Activated T-helper 1 cell treated with anti-CD3 and anti-CD28 coated beads, Interleukin-2, amount 50 U/mL, for 16 hours (primary cell): ENCODE results near the gene MMRN1.

Experiments used
- DNase-seq, 2 donors: peaks; one replicate each; pipeline ENCODE4 v3.0.0-alpha.2; 2020; ENCODE audit warnings: low read depth in 1 of 2, low spot score in 1 of 2

MMRN1 gene

GRCh38 chr4:89906777-89907521 is 12.3 kb downstream of the MMRN1 start:
- no peak for DNase-seq

GRCh38 chr4:89909889-89910288 is 15.2 kb downstream of the MMRN1 start:
- no peak for DNase-seq

GRCh38 chr4:89913623-89914022 is 19.0 kb downstream of the MMRN1 start:
- DNase-seq: no peak

- DNase-seq: no peak
These were observed 20.2 kb downstream of the MMRN1 start for GRCh38 chr4:89914609-89915550.

- DNase-seq: no peak
These were observed 21.3 kb downstream of the MMRN1 start for GRCh38 chr4:89915937-89916336.

DNA sequence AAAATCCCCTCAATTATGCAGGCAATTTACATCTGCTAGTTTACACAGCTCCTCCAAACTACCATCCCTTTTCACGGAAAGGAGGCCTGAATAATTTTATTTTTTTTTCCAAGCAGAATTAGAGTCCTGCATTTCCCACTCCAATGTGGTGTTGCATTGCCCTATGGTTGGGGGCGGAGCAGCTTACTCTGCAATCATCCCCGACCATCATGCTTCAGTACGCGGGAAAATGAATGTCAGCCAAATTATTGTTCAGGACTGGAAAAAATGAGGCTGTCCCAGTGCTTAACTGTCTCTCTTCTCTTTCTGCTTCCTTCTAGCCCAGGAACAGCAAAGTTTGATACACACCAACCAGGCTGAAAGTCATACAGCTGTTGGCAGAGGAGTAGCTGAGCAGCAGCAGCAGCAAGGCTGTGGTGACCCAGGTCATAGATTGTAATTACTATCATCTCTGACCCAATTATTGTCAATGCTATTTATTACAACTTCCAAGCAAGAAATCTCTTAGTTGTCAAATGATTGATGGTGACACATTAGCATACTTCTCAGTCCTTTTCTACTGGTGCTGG is 28.3 kb downstream of the MMRN1 start:
- no peak for DNase-seq

- DNase-seq: no peak
These were observed 34.2 kb downstream of the MMRN1 start for GRCh38 chr4:89928838-89929237.

DNA sequence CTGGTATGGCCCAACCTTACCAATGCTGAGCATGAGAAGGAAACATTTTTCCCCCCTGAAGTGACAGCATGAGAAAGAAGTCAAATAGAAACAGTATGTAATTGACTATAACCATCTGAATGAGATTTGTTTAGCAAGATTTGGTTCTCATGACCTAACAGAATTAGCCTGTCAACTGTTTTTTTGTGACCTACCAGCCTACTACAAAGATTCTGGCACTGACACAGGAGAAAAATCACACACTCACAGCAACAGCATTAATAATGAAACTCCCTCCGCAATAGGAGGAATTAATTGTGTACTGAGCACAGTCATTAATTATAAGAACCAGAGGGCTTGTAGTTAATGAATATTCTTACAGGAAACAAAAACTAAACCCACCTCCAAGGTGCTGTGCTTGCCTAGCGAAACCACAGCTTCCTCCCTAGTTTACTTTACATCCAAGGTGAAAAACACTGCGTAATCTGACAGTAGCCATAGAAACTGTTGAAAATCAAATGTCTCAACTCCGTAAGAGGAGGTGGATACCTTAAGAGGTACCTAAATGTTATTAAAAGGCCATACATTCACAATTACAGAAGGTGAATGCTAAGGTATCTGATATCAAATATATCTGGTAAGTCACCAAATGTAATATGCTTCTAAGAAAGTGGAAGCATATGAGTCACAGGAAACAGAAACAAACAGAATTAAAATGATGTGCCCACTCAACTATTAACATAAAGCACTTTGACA is 34.9 kb downstream of the MMRN1 start:
- no peak for DNase-seq

GRCh38 chr4:89939546-89939945 is 44.9 kb downstream of the MMRN1 start:
- DNase-seq: no peak

DNA sequence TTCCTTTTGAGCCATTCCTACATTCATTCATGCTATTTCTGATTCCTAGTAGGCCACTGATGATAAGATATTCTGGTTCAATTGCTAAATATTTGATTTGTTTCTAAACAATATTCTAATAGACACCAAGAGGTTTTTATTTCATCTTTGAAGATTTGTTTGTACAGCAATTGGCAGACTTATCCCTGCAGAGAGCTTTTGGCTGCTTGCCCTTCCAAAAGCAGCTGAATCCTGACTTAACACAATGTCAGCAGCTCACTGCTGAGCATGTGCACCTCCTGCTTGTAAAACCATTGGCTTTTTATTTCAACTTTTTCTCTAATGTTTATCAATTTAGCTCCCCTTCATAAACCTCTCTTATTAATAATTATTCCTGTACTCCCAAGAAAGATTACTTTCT is 45.3 kb downstream of the MMRN1 start:
- DNase-seq: no peak

DNA sequence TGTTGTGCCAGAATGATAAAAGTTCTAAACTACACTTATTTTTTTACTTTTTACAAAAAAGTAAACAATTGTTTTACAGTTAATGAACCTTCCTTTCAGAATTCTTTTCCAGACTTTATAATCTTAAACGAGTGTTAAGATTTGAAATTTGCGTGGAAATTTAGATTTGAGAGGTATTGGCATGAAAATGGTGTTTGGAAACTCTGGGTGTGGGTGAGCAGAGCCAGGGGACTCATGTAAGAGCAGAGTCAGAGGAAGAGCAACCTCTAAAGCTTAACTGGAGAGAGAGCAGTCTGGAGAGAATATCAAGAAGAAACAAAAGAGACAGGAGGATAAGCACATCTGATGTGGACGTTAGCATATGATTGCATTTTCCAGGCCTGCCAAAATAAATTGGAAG is 48.2 kb downstream of the MMRN1 start:
- DNase-seq: no peak

DNA sequence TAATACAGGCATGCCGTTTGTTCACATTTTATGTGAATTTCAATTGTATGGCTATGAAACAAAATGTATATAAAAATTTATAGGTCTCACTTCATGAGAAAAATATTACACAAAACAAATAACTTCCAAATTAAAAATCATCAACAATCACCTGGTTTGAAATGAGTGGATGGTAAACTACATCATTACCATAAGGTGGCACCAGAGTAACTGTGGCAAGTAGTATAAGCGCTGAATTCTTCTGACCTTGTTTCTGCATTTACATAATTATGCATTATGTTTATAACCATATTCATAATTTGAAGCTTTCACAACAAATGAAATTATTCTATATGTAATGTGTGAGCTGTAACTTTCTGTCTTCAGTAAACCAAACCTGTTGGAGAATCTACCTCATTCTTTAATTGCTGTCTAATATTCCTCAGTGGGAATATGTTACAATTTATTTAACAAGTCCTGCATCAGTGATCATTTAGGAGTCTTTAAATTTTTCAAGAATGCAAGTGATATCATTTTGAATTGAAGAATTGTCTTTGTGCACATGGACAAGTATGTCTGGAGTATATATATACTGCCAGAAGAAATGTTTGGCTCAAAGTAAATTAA is 55.2 kb downstream of the MMRN1 start:
- DNase-seq: no peak

DNA sequence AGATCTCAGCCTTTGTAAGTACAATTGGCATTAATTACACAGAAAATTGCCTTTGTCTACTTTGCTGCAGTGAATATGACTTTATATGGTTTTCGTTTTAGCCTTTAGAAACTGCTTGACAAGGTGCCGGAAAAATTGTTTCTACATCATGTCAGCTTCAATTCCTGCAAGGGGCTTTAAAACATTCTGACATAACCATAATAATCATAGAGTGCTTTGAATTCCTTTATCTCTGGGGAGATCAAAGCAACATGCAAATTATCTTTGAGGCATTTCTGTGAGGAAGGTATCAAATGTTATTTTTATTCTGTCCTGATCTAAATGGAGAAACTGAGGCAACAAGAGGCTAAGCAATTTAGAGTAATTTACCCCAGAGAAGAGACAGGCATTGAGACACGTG is 57.8 kb downstream of the MMRN1 start:
- DNase-seq: no peak

DNA sequence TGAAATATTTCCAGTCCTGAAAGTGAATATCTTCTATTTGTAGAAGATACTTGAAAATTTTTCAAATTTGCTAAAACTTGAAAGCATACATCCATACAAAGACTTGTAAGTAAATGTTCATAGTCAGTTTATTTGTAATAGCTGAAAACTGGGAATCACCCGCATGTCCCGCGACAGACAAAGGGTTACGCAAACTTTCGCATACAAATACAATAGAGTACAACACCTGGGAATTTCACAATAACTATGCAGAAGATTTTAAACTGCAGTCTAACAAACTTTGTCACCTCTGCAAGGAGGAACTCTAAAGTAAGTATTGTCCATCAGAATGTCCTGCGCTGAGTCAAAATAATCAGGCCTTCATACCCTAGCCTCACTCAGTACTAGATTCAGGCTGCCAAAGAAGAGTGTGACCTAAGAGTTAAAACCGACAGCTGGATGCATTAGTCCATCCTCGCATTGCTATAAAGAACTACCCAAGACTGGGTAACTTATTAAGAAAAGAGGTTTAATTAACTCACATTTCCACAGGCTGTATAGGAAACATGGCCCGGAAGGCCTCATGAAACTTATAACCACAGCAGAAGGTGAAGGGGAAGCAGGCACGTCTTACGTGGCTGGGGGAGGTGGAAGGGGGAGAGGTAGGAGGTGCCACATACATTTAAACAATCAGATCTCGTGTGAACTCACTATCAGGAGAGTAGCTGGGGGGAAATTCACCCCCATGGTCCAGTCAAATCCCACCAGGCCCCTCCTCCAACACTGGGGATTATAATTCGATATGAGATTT is 60.4 kb downstream of the MMRN1 start:
- DNase-seq: no peak

DNA sequence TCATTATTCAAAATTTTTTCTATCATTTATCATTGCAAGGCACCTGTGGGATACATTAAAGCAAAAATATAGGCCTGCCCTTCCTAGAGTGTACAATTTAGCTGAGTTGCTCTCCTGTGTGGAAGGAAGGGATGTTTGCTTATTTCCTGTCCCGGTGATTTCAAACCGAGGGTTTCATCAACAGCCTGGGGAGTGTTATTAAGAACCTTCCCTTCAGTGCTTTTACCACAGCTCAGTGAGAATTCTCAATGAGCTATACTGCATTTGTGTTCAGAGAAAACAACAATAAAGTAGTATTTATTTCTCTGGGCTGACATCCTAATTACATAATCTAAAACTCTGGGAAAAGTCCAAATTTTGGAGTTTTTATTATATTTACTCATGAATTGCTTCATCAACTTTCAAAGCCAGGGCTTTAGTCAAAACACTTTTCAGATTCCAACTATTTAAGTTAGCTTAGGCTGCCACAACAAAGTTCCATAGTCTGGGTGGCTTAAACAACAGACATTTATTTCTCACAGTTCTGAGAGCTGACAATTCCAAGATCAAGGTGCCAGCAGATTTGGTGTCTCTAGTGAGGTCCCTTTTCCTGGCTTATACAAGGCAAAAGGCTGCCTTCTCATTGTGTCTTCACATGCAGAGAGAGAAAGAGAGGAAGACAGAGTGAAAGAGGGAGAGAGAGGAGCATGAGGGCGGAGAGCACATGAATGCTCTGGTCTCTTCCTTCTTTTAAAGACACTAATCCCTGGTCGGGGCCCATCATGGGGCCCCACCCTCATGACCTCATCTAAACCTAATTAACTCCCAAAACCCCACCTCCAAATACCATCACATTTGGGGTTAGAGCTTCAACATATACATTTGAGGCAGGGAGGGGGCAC is 62.6 kb downstream of the MMRN1 start:
- DNase-seq: no peak

DNA sequence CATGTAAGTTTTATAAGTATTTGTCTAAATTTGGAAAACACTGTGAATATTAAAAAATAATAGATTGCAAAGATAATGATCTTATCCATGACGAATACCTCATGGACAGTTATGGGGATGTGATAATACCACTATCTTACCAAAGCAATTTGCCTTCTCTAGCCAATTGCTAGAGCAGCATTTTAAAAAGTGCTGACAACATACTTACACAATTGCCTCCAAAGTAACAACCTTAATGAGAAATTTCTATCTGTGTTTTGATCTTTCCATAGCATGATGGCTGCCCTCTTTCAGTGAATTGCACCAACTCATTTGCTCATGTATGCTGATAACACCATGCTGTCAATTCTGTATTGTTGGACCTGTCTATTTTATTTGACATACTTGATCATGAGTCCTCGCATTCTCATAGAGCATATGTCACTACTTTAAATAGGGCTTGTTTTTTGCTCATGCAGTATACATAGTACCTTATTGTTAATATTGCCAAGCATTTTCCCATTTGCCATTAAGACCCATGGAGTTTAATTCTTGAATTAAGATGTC is 87.2 kb downstream of the MMRN1 start:
- no peak for DNase-seq

- DNase-seq: no peak
These were observed 93.6 kb downstream of the MMRN1 start for GRCh38 chr4:89988268-89988667.

- DNase-seq: no peak
These were observed 98.1 kb downstream of the MMRN1 start for GRCh38 chr4:89992744-89993143.
